Spleen (tissue), 7 donors: ENCODE results near the gene SDK1.

Experiments
- POLR2A ChIP-seq, 3 donors: fragments of 450-650 bp; IDR thresholded peaks; one replicate each; pipeline ENCODE4 v1.5.1; 2017; ENCODE audit warnings: antibody characterized with exemption in 3 of 3, mild to moderate bottlenecking in 1 of 3
- POLR2AphosphoS5 ChIP-seq, 3 donors: sonication (generic); formaldehyde crosslinking; IDR thresholded peaks; one replicate each; pipeline ENCODE4 v1.5.1; 2017; ENCODE audit warnings: antibody characterized with exemption in 3 of 3
- TF ChIP-seq, protein P1 (sequence below), 11 experiments: fragments of 200-600 bp in 7 of 11; fragments of 450-650 bp in 4 of 11; sonication (generic) in 4 of 11; IDR thresholded peaks in 8 of 11; conservative IDR thresholded peaks in 3 of 11; 1 replicate in 7 of 11; 2 replicates in 4 of 11; pipeline versions ENCODE4 v1.4.0 to v1.8.0; 2016 to 2021; ENCODE audit warnings: antibody characterized with exemption in 11 of 11, inconsistent platforms in 4 of 11, mild to moderate bottlenecking in 1 of 11
- donor health status: DM: no; HTN: no; CAD: no; lungs with moderate emphysema.
- donor health status: DM: no; HTN: no; CAD: no.
- donor health status: DM: no; HTN: no; CAD: no.

DNA sequence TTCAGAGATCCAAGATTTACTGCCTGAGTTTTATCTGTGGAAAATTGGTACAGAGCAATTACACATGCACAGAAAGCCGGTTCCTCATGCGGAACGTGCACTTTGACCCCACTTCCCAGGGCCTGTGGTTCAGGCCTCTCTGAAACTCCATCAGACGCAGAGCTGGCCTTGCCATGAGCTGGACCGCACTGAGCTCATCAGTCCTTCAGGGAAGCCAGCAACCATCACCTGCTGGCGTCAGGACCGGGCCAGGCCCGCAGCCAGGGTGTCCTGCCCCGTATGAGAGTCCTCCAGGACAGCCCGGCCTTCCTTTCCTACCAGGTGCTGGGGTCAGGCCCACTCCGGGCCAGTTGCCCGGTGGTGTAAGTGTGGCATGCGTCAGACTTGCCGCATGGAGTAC lies 934.5 kb downstream of the SDK1 start:
- TF ChIP-seq, protein P1, sequence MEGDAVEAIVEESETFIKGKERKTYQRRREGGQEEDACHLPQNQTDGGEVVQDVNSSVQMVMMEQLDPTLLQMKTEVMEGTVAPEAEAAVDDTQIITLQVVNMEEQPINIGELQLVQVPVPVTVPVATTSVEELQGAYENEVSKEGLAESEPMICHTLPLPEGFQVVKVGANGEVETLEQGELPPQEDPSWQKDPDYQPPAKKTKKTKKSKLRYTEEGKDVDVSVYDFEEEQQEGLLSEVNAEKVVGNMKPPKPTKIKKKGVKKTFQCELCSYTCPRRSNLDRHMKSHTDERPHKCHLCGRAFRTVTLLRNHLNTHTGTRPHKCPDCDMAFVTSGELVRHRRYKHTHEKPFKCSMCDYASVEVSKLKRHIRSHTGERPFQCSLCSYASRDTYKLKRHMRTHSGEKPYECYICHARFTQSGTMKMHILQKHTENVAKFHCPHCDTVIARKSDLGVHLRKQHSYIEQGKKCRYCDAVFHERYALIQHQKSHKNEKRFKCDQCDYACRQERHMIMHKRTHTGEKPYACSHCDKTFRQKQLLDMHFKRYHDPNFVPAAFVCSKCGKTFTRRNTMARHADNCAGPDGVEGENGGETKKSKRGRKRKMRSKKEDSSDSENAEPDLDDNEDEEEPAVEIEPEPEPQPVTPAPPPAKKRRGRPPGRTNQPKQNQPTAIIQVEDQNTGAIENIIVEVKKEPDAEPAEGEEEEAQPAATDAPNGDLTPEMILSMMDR (IDR thresholded peaks at IDR 0.05 in 8 of 11, conservative IDR thresholded peaks at IDR 0.05 in 3 of 11), result no peak
- TF ChIP-seq POLR2AphosphoS5 (IDR thresholded peaks at IDR 0.05) (no peak), POLR2A (IDR thresholded peaks at IDR 0.05) (no peak)
